HepG2 (cell line): ENCODE results near the gene ATP2B2. TPM values are rescaled to one million over a fixed set of nuclear protein-coding genes. Genes with fewer than 3 reads are reported as not detected.

ENCODE experiments used
- ATAC-seq: fragments of 200-7000 bp; cut with Tn5 transposase; 3 replicates; pipeline ENCODE4 v1.9.1; 2020; ENCODE audit warnings: mild to moderate bottlenecking, moderate library complexity
- BruUV-seq: library from RNA; stranded (reverse); fragments of 400-500 nt; replicated peaks from 2 replicates; lab custom pipeline; 2021; lab: Mats Ljungman, UMichigan
- CTCF ChIA-PET: fragments of 300-600 bp; formaldehyde crosslinking; extraction: SDS; loops from one replicate; lab custom pipeline; 2021; ENCODE audit warnings: low total read pairs, inconsistent platforms, low intra/inter-chr PET ratio; lab: Yijun Ruan, JAX
- POLR2A ChIA-PET: fragments of 350-600 bp; sonication (Branson Sonifier 250); formaldehyde crosslinking; loops from one replicate; lab custom pipeline; 2020; ENCODE audit warnings: antibody characterized with exemption, inconsistent platforms; lab: Yijun Ruan, JAX
- DNase-seq: peaks from one replicate; pipeline ENCODE4 v3.0.0-alpha.2; 2015; ENCODE audit warnings: low spot score
- FAIRE-seq: peaks from 3 replicates; lab custom pipeline; 2011; peaks lifted over from hg19 to GRCh38; lab: Jason Lieb, UNC
- H2AFZ ChIP-seq: one replicate; pipeline ENCODE4 v1.6.1; 2011; ENCODE audit warnings: low read length, inconsistent platforms
- H3K27ac ChIP-seq: fragments of 300-600 bp; 3 replicates; pipeline ENCODE4 v1.8.0; 2011; ENCODE audit warnings: mixed run types, mild to moderate bottlenecking, mixed read lengths, low read length, inconsistent platforms; ENCODE audit not compliant: insufficient read depth; ENCODE audit errors: extremely low read length
- H3K27me3 ChIP-seq, 2 experiments: fragments of 200-600 bp in 1 of 2; 2 replicates in 1 of 2; 3 replicates in 1 of 2; pipeline versions ENCODE4 v1.6.0 to v1.8.0; 2011; ENCODE audit warnings: low read length in 2 of 2, mild to moderate bottlenecking in 2 of 2, moderate library complexity in 2 of 2, inconsistent platforms in 1 of 2; ENCODE audit not compliant: insufficient read depth in 2 of 2, control insufficient read depth in 1 of 2
- H3K36me3 ChIP-seq, 2 experiments: fragments of 200-600 bp in 1 of 2; replicated peaks in 1 of 2; 2 replicates in 1 of 2; 3 replicates in 1 of 2; pipeline versions ENCODE4 v1.5.1 to v1.8.0; 2011; ENCODE audit warnings: low read length in 2 of 2, inconsistent platforms in 1 of 2; ENCODE audit not compliant: insufficient read depth in 2 of 2, control insufficient read depth in 1 of 2
- H3K4me1 ChIP-seq: 2 replicates; pipeline ENCODE4 v1.5.1; 2012; ENCODE audit warnings: low read length, inconsistent platforms; ENCODE audit not compliant: insufficient read depth
- H3K4me2 ChIP-seq: 2 replicates; pipeline ENCODE4 v1.6.0; 2011; ENCODE audit warnings: low read depth, low read length, inconsistent platforms
- H3K4me3 ChIP-seq, 3 experiments: fragments of 200-600 bp in 1 of 3; sonication (generic), shearing (Covaris generic) in 1 of 3; replicated peaks in 1 of 3; 2 replicates each; pipeline ENCODE4 v1.5.1; 2011 to 2016; ENCODE audit warnings: low read length in 3 of 3, inconsistent platforms in 2 of 3, low read depth in 2 of 3, mild to moderate bottlenecking in 2 of 3, control low read depth in 1 of 3, mixed read lengths in 1 of 3; ENCODE audit not compliant: insufficient read depth in 1 of 3
- H3K79me2 ChIP-seq: one replicate; pipeline ENCODE4 v1.6.1; 2011; ENCODE audit warnings: low read length, inconsistent platforms; ENCODE audit not compliant: insufficient read depth
- H3K9ac ChIP-seq: 2 replicates; pipeline ENCODE4 v1.6.0; 2011; ENCODE audit warnings: mild to moderate bottlenecking, low read depth, low read length, inconsistent platforms; ENCODE audit not compliant: insufficient read depth
- H3K9me3 ChIP-seq: 2 replicates; pipeline ENCODE4 v1.5.1; 2012; ENCODE audit warnings: mild to moderate bottlenecking, low read length
- H4K20me1 ChIP-seq: 2 replicates; pipeline ENCODE4 v1.6.0; 2011; ENCODE audit warnings: inconsistent platforms, mild to moderate bottlenecking, low read length, moderate library complexity; ENCODE audit not compliant: insufficient read depth
- ADNP ChIP-seq: sonication (generic); formaldehyde crosslinking; IDR thresholded peaks from 2 replicates; pipeline ENCODE4 v1.4.0; 2020; ENCODE audit warnings: missing genetic modification reagents
- BCL3 ChIP-seq: sonication (generic); formaldehyde crosslinking; IDR thresholded peaks from 2 replicates; pipeline ENCODE4 v1.5.1; 2020; ENCODE audit warnings: mild to moderate bottlenecking, missing genetic modification reagents, moderate library complexity
- DRAP1 ChIP-seq: IDR thresholded peaks from 2 replicates; pipeline ENCODE4 v1.6.1; 2016; ENCODE audit warnings: missing genetic modification reagents, missing compliant biosample characterization
- FOXA1 ChIP-seq, 2 experiments: fragments of 450-650 bp in 1 of 2; sonication (generic) in 1 of 2; formaldehyde crosslinking in 1 of 2; IDR thresholded peaks; 2 replicates each; pipeline versions ENCODE4 v1.4.0 to v1.6.1; 2016 to 2020; ENCODE audit warnings: missing genetic modification reagents in 1 of 2
- KAT7 ChIP-seq: IDR thresholded peaks from 2 replicates; pipeline ENCODE4 v1.6.1; 2018; ENCODE audit warnings: borderline replicate concordance, missing compliant biosample characterization
- NAIF1 ChIP-seq: sonication (generic); formaldehyde crosslinking; IDR thresholded peaks from 2 replicates; pipeline ENCODE4 v1.5.0; 2020; ENCODE audit warnings: mild to moderate bottlenecking, missing genetic modification reagents, borderline replicate concordance
- REXO4 ChIP-seq: sonication (generic); formaldehyde crosslinking; IDR thresholded peaks from 2 replicates; pipeline ENCODE4 v1.8.0; 2022; ENCODE audit warnings: missing genetic modification reagents, mild to moderate bottlenecking, borderline replicate concordance
- SP5 ChIP-seq: IDR thresholded peaks from 2 replicates; pipeline ENCODE4 v1.6.1; 2016; ENCODE audit warnings: low read depth, borderline replicate concordance
- ZFP36L2 ChIP-seq: sonication (generic); formaldehyde crosslinking; IDR thresholded peaks from 2 replicates; pipeline ENCODE4 v1.4.0; 2020; ENCODE audit warnings: missing genetic modification reagents
- in situ Hi-C: cut with HindIII; loops from 2 replicates; pipeline ENCODE4 v1.10.0; 2017; ENCODE audit warnings: low pct_unique_long_range_greater_than_20kb; ENCODE audit not compliant: extremely low pct_ligation_motif_present
- intact Hi-C: fragments of 100-400 bp; cut with micrococcal nuclease; formaldehyde crosslinking; loops from one replicate; pipeline ENCODE4 v1.10.0; 2022; ENCODE audit not compliant: unreplicated experiment
- polyA plus RNA-seq, 8 experiments: library from polyadenylated mRNA; depleted of rRNA in 3 of 8; stranded (reverse) in 7 of 8; unstranded in 1 of 8; fragments of >200 nt; fragmentation: Illumina TruSeq in 4 of 8; extraction: Trizol in 4 of 8; gene quantifications; 2 replicates each; pipeline versions ENCODE4 v1.2.1 to v1.2.3, GENCODE V29; 2011 to 2016; ENCODE audit warnings: low read depth in 4 of 8, missing spikeins in 1 of 8, mixed read lengths in 1 of 8; ENCODE audit not compliant: insufficient read depth in 1 of 8
- total RNA-seq, 5 experiments: library from RNA; depleted of rRNA; stranded (reverse); fragments of >200 nt; fragmentation: Illumina TruSeq; extraction: Trizol; gene quantifications; 2 replicates each; pipeline ENCODE4 v1.2.3, GENCODE V29; 2016; ENCODE audit warnings: low read depth in 1 of 5
- TF ChIP-seq, protein P1 (sequence below): sonication (generic); formaldehyde crosslinking; IDR thresholded peaks from 2 replicates; pipeline ENCODE4 v1.4.0; 2020; ENCODE audit warnings: mild to moderate bottlenecking, missing genetic modification reagents
- TF ChIP-seq, protein P2 (sequence below): sonication (generic); formaldehyde crosslinking; IDR thresholded peaks from 2 replicates; pipeline ENCODE4 v1.4.0; 2020; ENCODE audit warnings: missing genetic modification reagents; ENCODE audit errors: not compliant biosample characterization
- TF ChIP-seq, protein P3 (sequence below), 2 experiments: fragments of 450-650 bp in 1 of 2; sonication (generic) in 1 of 2; formaldehyde crosslinking; IDR thresholded peaks; 2 replicates each; pipeline versions ENCODE4 v1.5.0 to v1.8.0; 2020 to 2022; ENCODE audit warnings: mild to moderate bottlenecking in 1 of 2, missing genetic modification reagents in 1 of 2
- TF ChIP-seq, protein P4 (sequence below): sonication (generic); formaldehyde crosslinking; conservative IDR thresholded peaks from 2 replicates; pipeline ENCODE4 v1.4.0; 2020; ENCODE audit warnings: missing genetic modification reagents

Gene ATP2B2
- total and polyA plus RNA-seq, 2 of the 13 experiments (the other 11 are each of a cell fraction or from before 2014, with no cell fraction given), result 1.5 to 2.3 TPM

- TF ChIP-seq, protein P1, sequence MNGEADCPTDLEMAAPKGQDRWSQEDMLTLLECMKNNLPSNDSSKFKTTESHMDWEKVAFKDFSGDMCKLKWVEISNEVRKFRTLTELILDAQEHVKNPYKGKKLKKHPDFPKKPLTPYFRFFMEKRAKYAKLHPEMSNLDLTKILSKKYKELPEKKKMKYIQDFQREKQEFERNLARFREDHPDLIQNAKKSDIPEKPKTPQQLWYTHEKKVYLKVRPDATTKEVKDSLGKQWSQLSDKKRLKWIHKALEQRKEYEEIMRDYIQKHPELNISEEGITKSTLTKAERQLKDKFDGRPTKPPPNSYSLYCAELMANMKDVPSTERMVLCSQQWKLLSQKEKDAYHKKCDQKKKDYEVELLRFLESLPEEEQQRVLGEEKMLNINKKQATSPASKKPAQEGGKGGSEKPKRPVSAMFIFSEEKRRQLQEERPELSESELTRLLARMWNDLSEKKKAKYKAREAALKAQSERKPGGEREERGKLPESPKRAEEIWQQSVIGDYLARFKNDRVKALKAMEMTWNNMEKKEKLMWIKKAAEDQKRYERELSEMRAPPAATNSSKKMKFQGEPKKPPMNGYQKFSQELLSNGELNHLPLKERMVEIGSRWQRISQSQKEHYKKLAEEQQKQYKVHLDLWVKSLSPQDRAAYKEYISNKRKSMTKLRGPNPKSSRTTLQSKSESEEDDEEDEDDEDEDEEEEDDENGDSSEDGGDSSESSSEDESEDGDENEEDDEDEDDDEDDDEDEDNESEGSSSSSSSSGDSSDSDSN (CRISPR knock-in tag), result no peak
- TF ChIP-seq DRAP1 (CRISPR knock-in tag), result no peak
- TF ChIP-seq ZFP36L2 (CRISPR knock-in tag), result no peak
- TF ChIP-seq SP5 (CRISPR knock-in tag), result no peak
- no peak for TF ChIP-seq BCL3
These were observed 44.3 kb upstream of the ATP2B2 start (continued) for GRCh38 chr3:10549617-10550230.

DNA sequence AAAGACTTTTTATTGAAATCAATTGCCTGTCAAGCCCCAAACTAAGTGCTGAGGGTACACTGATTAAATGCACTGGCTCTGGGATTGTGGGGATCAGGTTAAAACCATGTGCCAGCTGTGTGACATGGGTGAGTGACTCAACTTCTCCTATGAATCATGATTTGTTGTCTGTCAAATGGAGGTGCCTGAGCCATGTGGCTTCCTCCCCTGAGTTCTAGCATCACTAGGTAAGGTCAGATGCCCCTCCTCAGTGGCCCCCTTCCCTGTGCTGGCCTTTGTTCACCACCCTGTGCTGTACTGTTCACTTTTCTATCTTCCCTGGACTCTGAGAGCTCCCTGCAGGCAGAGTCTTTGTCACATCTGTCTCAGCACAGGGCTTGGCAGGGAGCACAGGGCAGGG lies 43.6 kb upstream of the ATP2B2 start:
- POLR2A ChIA-PET, result no interaction called here
- ATAC-seq (no peak), FAIRE-seq (no peak), DNase-seq (no peak)
- Histone ChIP-seq H3K9ac (no peak overlapping the region), H3K27ac (no peak overlapping the region), H3K4me2 (no peak overlapping the region), H4K20me1 (no peaks in the 10 kb centered on the region), H3K4me1 (no peaks in the 10 kb centered on the region), H3K9me3 (no peaks in the 10 kb centered on the region), H3K4me3 (no peak overlapping the region), H2AFZ (no peak overlapping the region), H3K36me3 (no peaks in the 10 kb centered on the region), H3K27me3 (peaks cover 3 to 23% of the 10 kb centered on the region in 2 experiments; a peak in 3 of 5 replicates), H3K79me2 (no peaks in the 10 kb centered on the region)
- intact Hi-C loops, result no loop called here
- BruUV-seq, result no TSS peak
- in situ Hi-C loops, result no loop called here
- CTCF ChIA-PET, result no interaction called here
- TF ChIP-seq, protein P2, sequence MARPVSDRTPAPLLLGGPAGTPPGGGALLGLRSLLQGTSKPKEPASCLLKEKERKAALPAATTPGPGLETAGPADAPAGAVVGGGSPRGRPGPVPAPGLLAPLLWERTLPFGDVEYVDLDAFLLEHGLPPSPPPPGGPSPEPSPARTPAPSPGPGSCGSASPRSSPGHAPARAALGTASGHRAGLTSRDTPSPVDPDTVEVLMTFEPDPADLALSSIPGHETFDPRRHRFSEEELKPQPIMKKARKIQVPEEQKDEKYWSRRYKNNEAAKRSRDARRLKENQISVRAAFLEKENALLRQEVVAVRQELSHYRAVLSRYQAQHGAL (CRISPR knock-in tag), result no peak
- TF ChIP-seq BCL3 (no peak), NAIF1 (CRISPR knock-in tag) (no peak), REXO4 (CRISPR knock-in tag) (no peak), KAT7 (CRISPR knock-in tag) (no peak), ADNP (CRISPR knock-in tag) (no peak), FOXA1 (IDR thresholded peaks at IDR 0.05) (no peak), FOXA1 (CRISPR knock-in tag; IDR thresholded peaks at IDR 0.05) (no peak)
- TF ChIP-seq, protein P3, sequence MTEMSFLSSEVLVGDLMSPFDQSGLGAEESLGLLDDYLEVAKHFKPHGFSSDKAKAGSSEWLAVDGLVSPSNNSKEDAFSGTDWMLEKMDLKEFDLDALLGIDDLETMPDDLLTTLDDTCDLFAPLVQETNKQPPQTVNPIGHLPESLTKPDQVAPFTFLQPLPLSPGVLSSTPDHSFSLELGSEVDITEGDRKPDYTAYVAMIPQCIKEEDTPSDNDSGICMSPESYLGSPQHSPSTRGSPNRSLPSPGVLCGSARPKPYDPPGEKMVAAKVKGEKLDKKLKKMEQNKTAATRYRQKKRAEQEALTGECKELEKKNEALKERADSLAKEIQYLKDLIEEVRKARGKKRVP (CRISPR knock-in tag; IDR thresholded peaks at IDR 0.05), result no peak
- TF ChIP-seq, protein P4, sequence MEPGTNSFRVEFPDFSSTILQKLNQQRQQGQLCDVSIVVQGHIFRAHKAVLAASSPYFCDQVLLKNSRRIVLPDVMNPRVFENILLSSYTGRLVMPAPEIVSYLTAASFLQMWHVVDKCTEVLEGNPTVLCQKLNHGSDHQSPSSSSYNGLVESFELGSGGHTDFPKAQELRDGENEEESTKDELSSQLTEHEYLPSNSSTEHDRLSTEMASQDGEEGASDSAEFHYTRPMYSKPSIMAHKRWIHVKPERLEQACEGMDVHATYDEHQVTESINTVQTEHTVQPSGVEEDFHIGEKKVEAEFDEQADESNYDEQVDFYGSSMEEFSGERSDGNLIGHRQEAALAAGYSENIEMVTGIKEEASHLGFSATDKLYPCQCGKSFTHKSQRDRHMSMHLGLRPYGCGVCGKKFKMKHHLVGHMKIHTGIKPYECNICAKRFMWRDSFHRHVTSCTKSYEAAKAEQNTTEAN, result no peak
